ENCODE data around the gene TAGLN3. TPM values are rescaled to one million over a fixed set of nuclear protein-coding genes. Genes with fewer than 3 reads are reported as not detected.

Gene TAGLN3
- total RNA-seq, 2 donors from 2014 or later, result 0.32 TPM; not detected in 1

DNA sequence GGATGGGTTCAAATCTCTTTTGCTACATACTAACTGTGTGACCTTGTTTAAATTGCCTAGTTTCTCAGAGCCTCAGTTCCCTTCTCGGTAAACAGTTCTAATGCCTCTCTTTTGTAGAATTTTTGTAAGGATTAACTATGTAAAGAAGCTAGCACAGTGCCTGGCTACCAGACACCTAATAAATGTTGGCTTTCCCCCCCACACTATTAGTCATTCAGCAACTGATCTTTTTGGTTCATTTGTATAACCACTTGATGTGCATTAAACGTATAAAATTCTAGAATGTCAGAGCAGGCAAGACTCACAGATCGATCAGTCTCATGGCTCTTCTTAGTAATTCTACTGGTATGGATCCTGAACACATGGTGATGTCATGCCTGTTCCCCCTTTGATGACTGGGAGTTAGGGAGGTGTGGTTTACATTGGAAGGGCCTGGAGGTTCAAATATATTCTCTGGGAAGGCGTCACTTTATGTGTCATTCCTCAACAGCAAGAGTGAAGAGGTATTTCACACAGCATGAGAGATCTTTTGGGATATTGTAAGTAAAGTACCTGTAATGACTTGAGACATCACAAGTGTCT lies 6.5 kb downstream of the TAGLN3 start:
- peaks cover 36% of the 10 kb centered on the region for H3K4me1 Mint-ChIP-seq
- DNase-seq, result no peak
- no peaks in the 10 kb centered on the region for H3K27me3 Mint-ChIP-seq
- no peak overlapping the region for H3K4me3 Mint-ChIP-seq
- H3K36me3 Mint-ChIP-seq (ENCODE audit: low read depth), result peaks cover 3% of the 10 kb centered on the region
- H3K27ac Mint-ChIP-seq, result no peak overlapping the region
- H3K9me3 ChIP-seq (ENCODE audit: control insufficient read depth, low read length, poor library complexity, severe bottlenecking), result no peaks in the 10 kb centered on the region
- no peak for ATAC-seq

DNA sequence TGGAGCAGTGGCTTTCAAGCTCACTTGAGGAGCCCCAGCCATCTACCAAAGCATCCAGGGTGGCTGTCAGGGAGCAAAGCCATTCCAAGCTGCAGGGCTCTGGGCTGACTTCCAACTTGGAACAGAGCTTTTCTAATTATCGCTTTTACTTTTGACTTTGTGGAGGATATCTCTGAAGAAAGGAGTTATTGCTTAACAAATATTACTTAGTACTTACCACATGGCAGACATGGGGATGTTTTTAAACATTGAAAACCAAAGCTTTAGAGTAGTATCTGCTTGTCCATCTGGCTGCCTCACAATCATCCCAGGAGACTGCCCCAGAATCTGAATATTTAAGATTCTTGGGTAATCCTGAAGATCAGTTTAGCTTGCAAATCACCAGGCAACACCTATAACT lies 8.9 kb downstream of the TAGLN3 start:
- peaks cover 26% of the 10 kb centered on the region for H3K4me1 Mint-ChIP-seq

DNA sequence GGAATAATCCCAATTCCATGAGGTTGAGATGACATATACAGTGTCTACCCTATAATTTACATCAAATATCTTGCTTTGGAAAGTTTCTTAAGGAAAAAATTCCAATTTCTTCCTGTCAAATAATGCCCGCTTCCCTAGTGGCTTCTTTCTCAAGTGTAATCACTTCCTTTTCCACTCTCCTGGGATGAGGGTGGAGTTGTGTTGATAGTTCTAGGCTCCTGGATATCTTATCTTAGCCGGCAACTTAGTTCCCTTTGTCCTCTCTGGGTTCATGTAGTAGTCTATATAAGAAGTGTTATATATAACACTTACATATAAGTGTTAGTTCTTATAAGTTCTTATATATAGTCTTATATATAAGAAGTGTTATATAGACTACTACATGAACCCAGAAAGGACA lies 10.9 kb downstream of the TAGLN3 start:
- no peaks in the 10 kb centered on the region for H3K9me3 ChIP-seq (ENCODE audit: control insufficient read depth, low read length, poor library complexity, severe bottlenecking)
- ATAC-seq (no peak), DNase-seq (no peak)
- Mint-ChIP-seq H3K4me1 (peaks cover 16% of the 10 kb centered on the region), H3K27ac (no peak overlapping the region), H3K4me3 (no peak overlapping the region), H3K36me3 (ENCODE audit: low read depth) (peaks cover 3% of the 10 kb centered on the region), H3K27me3 (no peaks in the 10 kb centered on the region)

More for the DNA sequence above, 8.9 kb downstream of the TAGLN3 start:
- DNase-seq (no peak), ATAC-seq (no peak)
- Mint-ChIP-seq H3K36me3 (ENCODE audit: low read depth) (peaks cover 3% of the 10 kb centered on the region), H3K27me3 (no peaks in the 10 kb centered on the region), H3K27ac (no peak overlapping the region), H3K4me3 (no peak overlapping the region)
- H3K9me3 ChIP-seq (ENCODE audit: control insufficient read depth, low read length, poor library complexity, severe bottlenecking), result no peaks in the 10 kb centered on the region

DNA sequence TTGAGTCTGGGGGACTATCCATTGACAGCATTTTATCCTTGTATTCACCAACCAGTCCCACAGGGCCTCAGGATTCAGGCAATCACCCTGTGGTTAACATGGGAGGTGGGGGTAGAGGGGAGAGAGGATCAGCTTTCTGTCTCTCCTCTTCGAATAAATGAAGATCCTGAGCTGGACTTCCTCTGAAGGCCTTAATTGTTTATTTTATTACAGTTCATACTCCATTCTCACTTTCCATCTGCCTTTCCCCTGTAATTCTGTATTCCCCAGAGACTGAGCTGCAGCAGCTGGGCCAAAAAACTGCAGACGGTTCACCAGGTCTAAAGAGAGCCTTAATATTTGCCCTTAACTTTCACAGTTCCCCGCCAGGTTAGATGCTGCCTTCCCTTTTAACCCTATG lies 11.9 kb downstream of the TAGLN3 start:
- no peak for ATAC-seq
- Mint-ChIP-seq H3K27ac (no peak overlapping the region), H3K4me3 (no peak overlapping the region), H3K27me3 (no peaks in the 10 kb centered on the region), H3K4me1 (peaks cover 13% of the 10 kb centered on the region), H3K36me3 (ENCODE audit: low read depth) (no peaks in the 10 kb centered on the region)
- no peaks in the 10 kb centered on the region for H3K9me3 ChIP-seq (ENCODE audit: control insufficient read depth, low read length, poor library complexity, severe bottlenecking)
- no peak for DNase-seq

DNA sequence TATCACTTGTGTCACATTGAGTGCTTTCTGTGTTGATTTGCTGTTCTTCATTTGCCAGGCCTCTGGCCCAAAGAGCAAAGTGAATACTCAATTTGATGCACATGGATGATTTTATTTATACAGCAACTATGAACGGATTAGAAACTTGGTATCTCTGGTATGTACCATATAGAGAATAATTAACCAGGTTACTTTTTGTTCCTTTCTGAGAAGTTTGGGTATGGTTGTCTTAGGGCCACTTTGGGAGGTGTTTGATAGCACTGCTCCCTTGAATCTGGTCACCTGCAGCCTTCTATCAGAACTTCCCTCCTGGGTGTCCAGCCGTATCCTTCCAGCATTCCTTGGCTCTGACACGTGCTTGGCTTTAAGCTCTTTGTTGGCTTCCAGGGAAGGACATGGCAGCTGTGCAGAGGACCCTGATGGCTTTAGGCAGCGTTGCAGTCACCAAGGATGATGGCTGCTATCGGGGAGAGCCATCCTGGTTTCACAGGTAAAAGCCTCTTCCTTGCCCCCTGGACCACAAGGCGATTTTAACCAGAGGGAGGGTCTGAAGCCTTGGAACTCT lies 12.7 kb downstream of the TAGLN3 start:
- Mint-ChIP-seq H3K4me3 (no peak overlapping the region), H3K27ac (no peak overlapping the region), H3K27me3 (no peaks in the 10 kb centered on the region), H3K4me1 (peaks cover 13% of the 10 kb centered on the region), H3K36me3 (ENCODE audit: low read depth) (no peaks in the 10 kb centered on the region)
- ATAC-seq (no peak), DNase-seq (no peak)
- no peaks in the 10 kb centered on the region for H3K9me3 ChIP-seq (ENCODE audit: control insufficient read depth, low read length, poor library complexity, severe bottlenecking)

DNA sequence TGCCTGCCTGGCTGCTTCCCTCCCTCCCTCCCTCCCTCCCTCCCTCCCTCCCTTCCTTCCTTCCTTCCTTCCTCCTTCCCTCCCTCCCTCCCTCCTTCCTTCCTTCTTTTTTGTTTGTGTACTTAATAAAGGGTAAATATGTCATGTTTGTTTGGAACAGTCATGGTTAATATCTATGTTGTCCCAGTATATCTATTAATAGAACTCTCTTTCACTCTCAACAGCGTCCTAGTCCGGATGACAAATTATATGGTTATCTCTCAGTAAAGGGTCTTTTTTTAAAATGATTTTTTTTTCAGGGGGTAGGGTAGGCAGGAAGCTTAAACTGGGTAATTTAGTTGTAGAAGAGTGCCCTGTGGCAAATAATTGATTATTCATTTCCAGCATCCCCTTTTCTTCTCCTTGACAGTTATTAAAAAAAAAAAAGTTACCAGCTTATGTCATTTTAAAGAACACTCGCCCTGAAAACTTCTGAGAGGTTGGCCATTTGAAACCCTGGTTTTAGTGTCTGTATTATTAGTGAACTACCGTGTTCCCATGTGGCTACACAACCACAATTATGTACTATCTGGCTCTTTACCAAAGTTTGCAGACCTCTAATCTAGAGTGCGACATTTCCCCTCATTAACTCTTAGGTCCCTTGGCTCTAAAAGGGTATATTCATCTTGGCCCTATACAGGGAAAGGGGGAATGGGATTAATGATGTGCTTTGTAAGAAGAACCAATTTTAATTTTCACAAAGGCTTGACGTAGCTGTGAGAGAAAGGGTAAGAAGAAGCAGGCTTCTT lies 13.7 kb downstream of the TAGLN3 start:
- ATAC-seq (no peak), DNase-seq (no peak)
- Mint-ChIP-seq H3K4me3 (no peak overlapping the region), H3K27me3 (no peaks in the 10 kb centered on the region), H3K27ac (no peak overlapping the region), H3K36me3 (ENCODE audit: low read depth) (no peaks in the 10 kb centered on the region), H3K4me1 (peaks cover 13% of the 10 kb centered on the region)
- no peaks in the 10 kb centered on the region for H3K9me3 ChIP-seq (ENCODE audit: control insufficient read depth, low read length, poor library complexity, severe bottlenecking)

DNA sequence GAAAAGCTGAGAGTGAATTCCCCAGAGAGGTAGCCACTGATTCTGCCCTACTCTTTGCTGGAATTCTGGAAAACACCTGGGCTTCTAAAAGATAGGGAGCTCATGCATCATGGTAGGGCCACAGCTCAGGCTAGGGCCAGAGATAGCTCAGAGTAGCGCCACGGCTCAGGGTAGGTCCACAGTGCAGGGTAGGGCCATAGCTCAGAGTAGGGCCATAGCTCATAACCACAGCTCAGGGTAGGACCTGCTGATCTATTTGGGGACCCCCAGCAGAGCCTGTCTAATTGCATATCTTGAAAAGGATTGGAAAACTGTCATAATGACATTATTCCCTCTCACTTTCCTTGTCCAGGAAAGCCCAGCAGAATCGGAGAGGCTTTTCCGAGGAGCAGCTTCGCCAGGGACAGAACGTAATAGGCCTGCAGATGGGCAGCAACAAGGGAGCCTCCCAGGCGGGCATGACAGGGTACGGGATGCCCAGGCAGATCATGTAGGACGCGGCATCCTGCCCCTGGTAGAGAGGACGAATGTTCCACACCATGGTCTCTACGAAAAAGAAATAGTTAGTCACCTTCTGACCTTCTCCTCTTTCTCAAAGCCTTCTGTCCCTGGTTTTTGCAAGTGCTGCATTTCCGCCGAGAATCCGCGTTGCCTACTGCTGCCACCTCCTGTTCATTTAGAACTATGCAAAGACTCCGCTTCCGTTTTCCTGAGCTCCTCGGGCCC lies 14.5 kb downstream of the TAGLN3 start:
- ATAC-seq, result peak; percentile 87
- no peaks in the 10 kb centered on the region for H3K36me3 Mint-ChIP-seq (ENCODE audit: low read depth)
- H3K27ac Mint-ChIP-seq, result no peak overlapping the region
- H3K9me3 ChIP-seq (ENCODE audit: control insufficient read depth, low read length, poor library complexity, severe bottlenecking), result no peaks in the 10 kb centered on the region
- no peak overlapping the region for H3K4me3 Mint-ChIP-seq
- DNase-seq, result peak in 2 of 3 donors; percentile 12 to 37
- no peaks in the 10 kb centered on the region for H3K27me3 Mint-ChIP-seq
- H3K4me1 Mint-ChIP-seq, result peaks cover 13% of the 10 kb centered on the region

DNA sequence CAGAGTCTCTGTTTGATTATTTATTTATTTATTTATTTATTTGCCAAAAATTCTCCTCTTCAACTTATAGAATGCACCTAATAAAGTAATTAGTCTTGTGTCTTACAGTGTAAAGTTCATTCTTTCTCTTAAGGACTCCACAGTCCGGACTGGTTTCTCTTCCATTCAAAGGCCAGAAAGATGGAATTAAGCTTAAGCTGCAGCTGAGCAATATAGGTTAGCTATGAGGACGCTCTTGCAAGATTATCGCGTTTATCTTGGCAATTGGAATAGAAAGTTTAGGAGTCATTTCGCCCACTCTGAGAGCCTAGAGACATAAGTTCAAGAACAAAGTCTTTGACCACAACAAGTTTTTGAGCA lies 15.0 kb downstream of the TAGLN3 start:
- Mint-ChIP-seq H3K4me3 (no peak overlapping the region), H3K27me3 (no peaks in the 10 kb centered on the region), H3K4me1 (peaks cover 13% of the 10 kb centered on the region), H3K36me3 (ENCODE audit: low read depth) (no peaks in the 10 kb centered on the region), H3K27ac (no peak overlapping the region)
- no peaks in the 10 kb centered on the region for H3K9me3 ChIP-seq (ENCODE audit: control insufficient read depth, low read length, poor library complexity, severe bottlenecking)
- DNase-seq (no peak), ATAC-seq (peak; percentile 35)

DNA sequence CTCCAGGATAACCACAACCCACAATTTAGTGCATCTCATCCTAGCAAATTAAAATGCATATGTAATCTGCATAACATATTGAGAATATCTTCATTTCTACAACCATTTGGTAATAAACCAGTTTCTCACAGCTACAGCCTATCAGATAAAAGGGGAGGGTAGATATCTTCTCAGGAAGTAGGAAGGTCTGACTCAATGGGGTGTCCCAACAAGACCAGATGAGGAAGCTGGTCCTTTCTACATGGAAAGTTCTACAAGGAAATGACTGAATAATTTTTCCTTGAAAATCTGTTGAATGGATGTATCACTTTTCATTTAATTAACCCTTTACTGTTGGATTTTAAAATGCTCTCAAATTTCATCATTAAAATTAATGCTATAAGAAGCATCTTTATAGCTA lies 18.4 kb downstream of the TAGLN3 start:
- DNase-seq (no peak), ATAC-seq (no peak)
- Mint-ChIP-seq H3K27me3 (no peaks in the 10 kb centered on the region), H3K4me1 (peaks cover 13% of the 10 kb centered on the region), H3K36me3 (ENCODE audit: low read depth) (no peaks in the 10 kb centered on the region), H3K4me3 (no peak overlapping the region), H3K27ac (no peak overlapping the region)
- H3K9me3 ChIP-seq (ENCODE audit: control insufficient read depth, low read length, poor library complexity, severe bottlenecking), result no peaks in the 10 kb centered on the region

DNA sequence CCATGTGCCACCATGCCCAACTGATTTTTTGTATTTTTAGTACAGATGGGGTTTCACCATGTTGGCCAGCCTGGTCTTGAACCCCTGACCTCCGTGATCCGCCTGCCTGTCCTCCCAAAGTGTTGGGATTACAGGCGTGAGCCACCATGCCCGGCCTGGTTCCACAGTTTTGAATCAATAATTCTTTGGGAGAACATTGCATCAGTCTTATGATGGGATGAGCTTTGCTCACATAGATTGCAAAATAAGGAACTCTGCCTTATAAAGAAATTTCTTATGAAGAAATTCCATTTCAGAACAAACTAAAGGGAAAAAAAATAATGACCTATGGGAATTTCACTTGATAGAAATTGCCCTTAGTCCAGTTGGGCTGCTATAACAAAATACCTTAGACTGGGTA lies 20.0 kb downstream of the TAGLN3 start:
- no peaks in the 10 kb centered on the region for H3K27me3 Mint-ChIP-seq
- H3K27ac Mint-ChIP-seq, result no peak overlapping the region
- peaks cover 5% of the 10 kb centered on the region for H3K4me1 Mint-ChIP-seq
- DNase-seq (no peak), ATAC-seq (no peak)
- no peak overlapping the region for H3K4me3 Mint-ChIP-seq
- H3K9me3 ChIP-seq (ENCODE audit: control insufficient read depth, low read length, poor library complexity, severe bottlenecking), result no peaks in the 10 kb centered on the region
- no peaks in the 10 kb centered on the region for H3K36me3 Mint-ChIP-seq (ENCODE audit: low read depth)

DNA sequence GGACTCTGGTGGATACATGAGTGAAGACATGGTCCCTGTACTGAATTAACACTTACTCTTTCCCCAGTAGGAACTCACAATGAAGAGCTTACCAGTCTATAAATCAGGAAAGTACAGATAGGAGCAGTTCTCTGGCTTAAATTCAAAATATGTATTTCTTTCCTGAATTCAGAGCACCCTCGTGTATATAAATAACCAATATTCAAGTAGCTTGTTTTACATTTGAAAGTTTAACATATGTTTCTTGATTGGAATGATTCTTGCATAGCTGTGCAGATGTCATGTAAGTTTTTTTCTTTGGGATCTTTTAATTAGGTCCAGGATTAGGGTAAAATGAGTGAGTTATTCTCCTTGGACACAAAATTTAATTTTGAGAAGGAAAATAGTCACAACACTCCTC lies 21.0 kb downstream of the TAGLN3 start:
- DNase-seq, result no peak
- Mint-ChIP-seq H3K27ac (no peak overlapping the region), H3K36me3 (ENCODE audit: low read depth) (no peaks in the 10 kb centered on the region), H3K4me1 (no peaks in the 10 kb centered on the region), H3K27me3 (no peaks in the 10 kb centered on the region), H3K4me3 (no peak overlapping the region)
- ATAC-seq, result no peak
- no peaks in the 10 kb centered on the region for H3K9me3 ChIP-seq (ENCODE audit: control insufficient read depth, low read length, poor library complexity, severe bottlenecking)

DNA sequence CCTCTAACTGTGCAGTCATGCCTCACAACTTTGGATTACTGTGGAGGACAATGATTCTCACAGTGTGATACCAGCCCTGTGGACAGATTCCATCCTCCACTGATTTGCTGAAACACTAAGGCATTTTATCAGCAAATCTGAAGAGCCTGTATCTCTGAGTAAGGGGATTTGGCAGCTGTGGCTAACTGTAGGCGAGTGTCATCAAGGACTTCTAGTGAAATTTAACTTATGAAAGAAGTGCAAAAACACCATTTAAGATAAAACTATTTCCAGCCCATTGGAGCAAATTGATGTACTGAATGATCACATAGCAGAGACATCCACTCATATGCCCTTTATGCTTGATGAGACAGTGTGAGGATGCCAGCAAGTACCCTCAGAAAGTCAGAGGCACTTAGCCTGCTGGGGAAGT lies 22.0 kb downstream of the TAGLN3 start:
- H3K36me3 Mint-ChIP-seq (ENCODE audit: low read depth), result no peaks in the 10 kb centered on the region
- no peaks in the 10 kb centered on the region for H3K27me3 Mint-ChIP-seq
- H3K4me1 Mint-ChIP-seq, result no peaks in the 10 kb centered on the region
- no peak for DNase-seq
- H3K27ac Mint-ChIP-seq, result no peak overlapping the region
- no peak for ATAC-seq
- no peak overlapping the region for H3K4me3 Mint-ChIP-seq
- H3K9me3 ChIP-seq (ENCODE audit: control insufficient read depth, low read length, poor library complexity, severe bottlenecking), result no peaks in the 10 kb centered on the region

DNA sequence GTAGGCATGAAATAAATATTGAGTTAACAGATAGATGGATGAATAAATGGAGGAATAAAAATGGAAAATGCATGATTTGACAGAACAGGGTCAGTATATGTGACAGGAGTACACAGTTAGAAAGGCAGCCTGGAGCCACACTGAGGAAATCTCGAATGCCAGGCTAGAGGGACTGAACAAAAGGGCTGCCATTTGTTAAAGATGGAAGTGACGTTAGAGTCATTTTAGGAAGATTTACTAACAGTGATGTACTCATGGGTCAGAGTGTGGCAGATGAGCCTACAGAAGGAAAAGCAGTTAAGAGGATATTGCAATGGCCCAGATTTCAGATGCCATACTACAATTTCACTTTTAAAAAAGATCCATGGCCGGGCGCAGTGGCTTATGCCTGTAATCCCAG lies 28.4 kb downstream of the TAGLN3 start:
- Mint-ChIP-seq H3K36me3 (ENCODE audit: low read depth) (no peaks in the 10 kb centered on the region), H3K4me3 (no peak overlapping the region), H3K27ac (no peak overlapping the region), H3K27me3 (peaks cover 4% of the 10 kb centered on the region), H3K4me1 (peaks cover 2% of the 10 kb centered on the region)
- ATAC-seq, result no peak
- no peaks in the 10 kb centered on the region for H3K9me3 ChIP-seq (ENCODE audit: control insufficient read depth, low read length, poor library complexity, severe bottlenecking)
- DNase-seq, result no peak

Data from T-helper 17 cell (primary cell).